ENCODE measurements around the gene ANKRD33B. TPM values are rescaled to one million over a fixed set of nuclear protein-coding genes. Genes with fewer than 3 reads are reported as not detected.
"Not testable (repeated sequence)": the region's sequence is repeated elsewhere in the genome, so short reads cannot be mapped to it uniquely, and the experiment has no call there.

The ANKRD33B gene
- total RNA-seq, 2 experiments from 2014 or later: 4.4 to 4.8 TPM

GRCh38 chr5:10604975-10605374 is 41.1 kb downstream of the ANKRD33B start:
- ATAC-seq (ENCODE audit: low read depth) (no peak), DNase-seq (no peak)
- Mint-ChIP-seq H3K27ac (no peak overlapping the region), H3K4me1 (peaks cover 14% of the 10 kb centered on the region), H3K9me3 (no peaks in the 10 kb centered on the region), H3K27me3 (peaks cover 8% of the 10 kb centered on the region), H3K4me3 (no peak overlapping the region), H3K36me3 (no peaks in the 10 kb centered on the region)
- POLR2A ChIA-PET: no interaction called here

GRCh38 chr5:10606632-10607022 is 42.8 kb downstream of the ANKRD33B start:
- H3K9me3 Mint-ChIP-seq; DNase-seq; ATAC-seq (ENCODE audit: low read depth); H3K27me3 Mint-ChIP-seq; H3K27ac Mint-ChIP-seq; H3K36me3 Mint-ChIP-seq: not testable (repeated sequence)
- Mint-ChIP-seq H3K4me3 (peak overlapping the region; percentile 67), H3K4me1 (peaks cover 12% of the 10 kb centered on the region)
- POLR2A ChIA-PET: interaction anchor here (0.8 kb wide), 1 partner anchor 253 kb away, joined by 3 read pairs; the partner anchor contains the start of gene MARCHF6

- DNase-seq (no peak), ATAC-seq (ENCODE audit: low read depth) (peak; percentile 62)
- Mint-ChIP-seq H3K4me3 (peak overlapping the region; percentile 67), H3K36me3 (no peaks in the 10 kb centered on the region), H3K9me3 (no peaks in the 10 kb centered on the region), H3K27ac (peak overlapping the region; percentile 9), H3K4me1 (peaks cover 12% of the 10 kb centered on the region), H3K27me3 (peaks cover 8% of the 10 kb centered on the region)
- POLR2A ChIA-PET: interaction anchor here (0.8 kb wide), 1 partner anchor 254 kb away, joined by 3 read pairs; the partner anchor contains the start of gene MARCHF6
Measured at GRCh38 chr5:10607023-10607665, 43.3 kb downstream of the ANKRD33B start.

GRCh38 chr5:10607666-10608073 is 43.8 kb downstream of the ANKRD33B start:
- DNase-seq (no peak), ATAC-seq (ENCODE audit: low read depth) (peak; percentile 73)
- Mint-ChIP-seq H3K4me1 (peaks cover 12% of the 10 kb centered on the region), H3K9me3 (no peaks in the 10 kb centered on the region), H3K27ac (no peak overlapping the region), H3K4me3 (peak overlapping the region; percentile 67), H3K36me3 (no peaks in the 10 kb centered on the region), H3K27me3 (peaks cover 8% of the 10 kb centered on the region)
- POLR2A ChIA-PET: interaction anchor here (0.8 kb wide), 1 partner anchor 254 kb away, joined by 3 read pairs; the partner anchor contains the start of gene MARCHF6

GRCh38 chr5:10608081-10608480 is 44.2 kb downstream of the ANKRD33B start:
- DNase-seq; ATAC-seq (ENCODE audit: low read depth); H3K27ac Mint-ChIP-seq; H3K36me3 Mint-ChIP-seq; H3K4me3 Mint-ChIP-seq; H3K9me3 Mint-ChIP-seq; POLR2A ChIA-PET; H3K27me3 Mint-ChIP-seq: not testable (repeated sequence)
- peaks cover 12% of the 10 kb centered on the region for H3K4me1 Mint-ChIP-seq

GRCh38 chr5:10610058-10610457 is 46.2 kb downstream of the ANKRD33B start:
- ATAC-seq (ENCODE audit: low read depth) (no peak), DNase-seq (no peak)
- Mint-ChIP-seq H3K27me3 (peaks cover 8% of the 10 kb centered on the region), H3K36me3 (no peaks in the 10 kb centered on the region), H3K27ac (no peak overlapping the region), H3K9me3 (no peaks in the 10 kb centered on the region), H3K4me3 (no peak overlapping the region), H3K4me1 (peaks cover 12% of the 10 kb centered on the region)
- POLR2A ChIA-PET: no interaction called here

GRCh38 chr5:10611290-10611689 is 47.4 kb downstream of the ANKRD33B start:
- H3K4me1 Mint-ChIP-seq: peaks cover 12% of the 10 kb centered on the region
- H3K36me3 Mint-ChIP-seq: no peaks in the 10 kb centered on the region
- H3K27ac Mint-ChIP-seq: no peak overlapping the region
- no peak for ATAC-seq (ENCODE audit: low read depth)
- H3K27me3 Mint-ChIP-seq: peaks cover 8% of the 10 kb centered on the region
- no peak overlapping the region for H3K4me3 Mint-ChIP-seq
- no peaks in the 10 kb centered on the region for H3K9me3 Mint-ChIP-seq
- POLR2A ChIA-PET: no interaction called here
- no peak for DNase-seq

GRCh38 chr5:10612251-10612650 is 48.4 kb downstream of the ANKRD33B start:
- Mint-ChIP-seq H3K9me3 (no peaks in the 10 kb centered on the region), H3K4me1 (peaks cover 9% of the 10 kb centered on the region), H3K36me3 (no peaks in the 10 kb centered on the region), H3K27me3 (peaks cover 3% of the 10 kb centered on the region), H3K27ac (no peak overlapping the region), H3K4me3 (no peak overlapping the region)
- POLR2A ChIA-PET: no interaction called here
- DNase-seq (no peak), ATAC-seq (ENCODE audit: low read depth) (no peak)

GRCh38 chr5:10615693-10616092 is 51.8 kb downstream of the ANKRD33B start:
- H3K9me3 Mint-ChIP-seq: no peaks in the 10 kb centered on the region
- no peak overlapping the region for H3K27ac Mint-ChIP-seq
- H3K4me3 Mint-ChIP-seq: no peak overlapping the region
- no peaks in the 10 kb centered on the region for H3K36me3 Mint-ChIP-seq
- no peaks in the 10 kb centered on the region for H3K27me3 Mint-ChIP-seq
- no peak for DNase-seq
- POLR2A ChIA-PET: no interaction called here
- ATAC-seq (ENCODE audit: low read depth): no peak
- peaks cover 2% of the 10 kb centered on the region for H3K4me1 Mint-ChIP-seq

- Mint-ChIP-seq H3K4me3 (no peak overlapping the region), H3K4me1 (peaks cover 2% of the 10 kb centered on the region), H3K27me3 (no peaks in the 10 kb centered on the region), H3K9me3 (no peaks in the 10 kb centered on the region), H3K27ac (no peak overlapping the region), H3K36me3 (peaks cover 3% of the 10 kb centered on the region)
- ATAC-seq (ENCODE audit: low read depth): no peak
- POLR2A ChIA-PET: no interaction called here
- no peak for DNase-seq
Measured at GRCh38 chr5:10617103-10617502, 53.2 kb downstream of the ANKRD33B start.

GRCh38 chr5:10618311-10618710 is 54.4 kb downstream of the ANKRD33B start:
- POLR2A ChIA-PET: no interaction called here

GRCh38 chr5:10619649-10620048 is 55.8 kb downstream of the ANKRD33B start:
- Mint-ChIP-seq H3K36me3 (peaks cover 3% of the 10 kb centered on the region), H3K27ac (no peak overlapping the region), H3K9me3 (no peaks in the 10 kb centered on the region), H3K27me3 (no peaks in the 10 kb centered on the region), H3K4me1 (peaks cover 2% of the 10 kb centered on the region), H3K4me3 (no peak overlapping the region)
- POLR2A ChIA-PET: no interaction called here
- DNase-seq (no peak), ATAC-seq (ENCODE audit: low read depth) (no peak)

More at GRCh38 chr5:10618311-10618710, 54.4 kb downstream of the ANKRD33B start:
- no peaks in the 10 kb centered on the region for H3K27me3 Mint-ChIP-seq
- no peak overlapping the region for H3K27ac Mint-ChIP-seq
- DNase-seq (no peak), ATAC-seq (ENCODE audit: low read depth) (no peak)
- no peak overlapping the region for H3K4me3 Mint-ChIP-seq
- H3K36me3 Mint-ChIP-seq: peaks cover 3% of the 10 kb centered on the region
- H3K9me3 Mint-ChIP-seq: no peaks in the 10 kb centered on the region
- H3K4me1 Mint-ChIP-seq: peaks cover 2% of the 10 kb centered on the region

GRCh38 chr5:10620346-10620745 is 56.5 kb downstream of the ANKRD33B start:
- no peak overlapping the region for H3K27ac Mint-ChIP-seq
- DNase-seq (no peak), ATAC-seq (ENCODE audit: low read depth) (no peak)
- no peak overlapping the region for H3K4me3 Mint-ChIP-seq
- POLR2A ChIA-PET: no interaction called here
- H3K9me3 Mint-ChIP-seq: no peaks in the 10 kb centered on the region
- H3K27me3 Mint-ChIP-seq: no peaks in the 10 kb centered on the region
- H3K4me1 Mint-ChIP-seq: peaks cover 2% of the 10 kb centered on the region
- peaks cover 3% of the 10 kb centered on the region for H3K36me3 Mint-ChIP-seq

GRCh38 chr5:10621832-10622231 is 58.0 kb downstream of the ANKRD33B start:
- Mint-ChIP-seq H3K4me3 (no peak overlapping the region), H3K4me1 (peaks cover 5% of the 10 kb centered on the region), H3K36me3 (peaks cover 3% of the 10 kb centered on the region), H3K9me3 (no peaks in the 10 kb centered on the region), H3K27ac (no peak overlapping the region), H3K27me3 (no peaks in the 10 kb centered on the region)
- ATAC-seq (ENCODE audit: low read depth): no peak
- no peak for DNase-seq
- POLR2A ChIA-PET: interaction anchor here (1.1 kb wide), 1 partner anchor 14 kb away, joined by 3 read pairs; no protein-coding TSS in a partner anchor
